Measurements from ENCODE around the gene SYDE2. TPM values are rescaled to one million over a fixed set of nuclear protein-coding genes. Genes with fewer than 3 reads are reported as not detected.
"Not testable (repeated sequence)": the region's sequence is repeated elsewhere in the genome, so short reads cannot be mapped to it uniquely, and the experiment has no call there.

SYDE2 gene
- total RNA-seq, 1 experiment from 2014 or later: 19.9 TPM

DNA sequence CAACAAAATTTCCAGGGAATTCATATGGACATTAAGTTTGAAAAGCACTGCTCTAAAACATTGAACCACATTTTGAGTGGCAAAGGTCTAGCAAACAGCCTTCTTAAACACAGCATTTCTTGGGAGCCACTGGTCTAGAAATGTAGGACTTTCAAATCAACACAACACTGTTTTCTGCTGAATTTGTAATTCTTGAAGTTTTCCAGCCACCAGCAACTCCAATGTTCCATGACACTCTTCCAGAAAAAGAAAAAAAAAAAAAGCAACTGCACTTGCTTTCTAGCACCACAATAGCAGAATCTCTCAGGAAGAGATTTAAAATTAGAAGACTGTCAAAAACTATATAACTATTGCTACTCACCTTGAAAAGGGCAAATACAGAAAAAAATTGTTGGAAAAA is 4.5 kb downstream of the SYDE2 start:
- ChIA-PET POLR2A (no interaction called here), CTCF (no interaction called here)
- H3K36me3 ChIP-seq (ENCODE audit: control insufficient read depth, insufficient read depth, low read length): no peaks in the 10 kb centered on the region
- Mint-ChIP-seq H3K4me1 (ENCODE audit: low read depth, unreplicated experiment) (no peaks in the 10 kb centered on the region), H3K36me3 (ENCODE audit: insufficient read depth, unreplicated experiment) (peaks cover 7% of the 10 kb centered on the region), H3K27ac (ENCODE audit: unreplicated experiment) (no peak overlapping the region), H3K9me3 (ENCODE audit: unreplicated experiment) (no peaks in the 10 kb centered on the region), H3K4me3 (ENCODE audit: unreplicated experiment) (no peak overlapping the region), H3K27me3 (ENCODE audit: insufficient read depth, unreplicated experiment) (no peaks in the 10 kb centered on the region)
- H3K27me3 ChIP-seq (replicated peaks; ENCODE audit: control insufficient read depth, insufficient read depth, low read length): no peaks in the 10 kb centered on the region
- DNase-seq: no peak
- no TSS peak for BruUV-seq (replicated peaks)
- H3K9me3 ChIP-seq: no peaks in the 10 kb centered on the region
- intact Hi-C loops (cut with micrococcal nuclease; ENCODE audit: unreplicated experiment): no loop called here
- no peak overlapping the region for H3K4me3 ChIP-seq (ENCODE audit: low read depth, low read length)
- peaks cover 6% of the 10 kb centered on the region for H3K4me1 ChIP-seq
- TF ChIP-seq, protein P1, sequence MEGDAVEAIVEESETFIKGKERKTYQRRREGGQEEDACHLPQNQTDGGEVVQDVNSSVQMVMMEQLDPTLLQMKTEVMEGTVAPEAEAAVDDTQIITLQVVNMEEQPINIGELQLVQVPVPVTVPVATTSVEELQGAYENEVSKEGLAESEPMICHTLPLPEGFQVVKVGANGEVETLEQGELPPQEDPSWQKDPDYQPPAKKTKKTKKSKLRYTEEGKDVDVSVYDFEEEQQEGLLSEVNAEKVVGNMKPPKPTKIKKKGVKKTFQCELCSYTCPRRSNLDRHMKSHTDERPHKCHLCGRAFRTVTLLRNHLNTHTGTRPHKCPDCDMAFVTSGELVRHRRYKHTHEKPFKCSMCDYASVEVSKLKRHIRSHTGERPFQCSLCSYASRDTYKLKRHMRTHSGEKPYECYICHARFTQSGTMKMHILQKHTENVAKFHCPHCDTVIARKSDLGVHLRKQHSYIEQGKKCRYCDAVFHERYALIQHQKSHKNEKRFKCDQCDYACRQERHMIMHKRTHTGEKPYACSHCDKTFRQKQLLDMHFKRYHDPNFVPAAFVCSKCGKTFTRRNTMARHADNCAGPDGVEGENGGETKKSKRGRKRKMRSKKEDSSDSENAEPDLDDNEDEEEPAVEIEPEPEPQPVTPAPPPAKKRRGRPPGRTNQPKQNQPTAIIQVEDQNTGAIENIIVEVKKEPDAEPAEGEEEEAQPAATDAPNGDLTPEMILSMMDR (IDR thresholded peaks at IDR 0.05; ENCODE audit: insufficient read depth in 1 of 2, low read depth in 1 of 2, low read length in 1 of 2, severe bottlenecking in 1 of 2, unreplicated experiment in 1 of 2): no peak

DNA sequence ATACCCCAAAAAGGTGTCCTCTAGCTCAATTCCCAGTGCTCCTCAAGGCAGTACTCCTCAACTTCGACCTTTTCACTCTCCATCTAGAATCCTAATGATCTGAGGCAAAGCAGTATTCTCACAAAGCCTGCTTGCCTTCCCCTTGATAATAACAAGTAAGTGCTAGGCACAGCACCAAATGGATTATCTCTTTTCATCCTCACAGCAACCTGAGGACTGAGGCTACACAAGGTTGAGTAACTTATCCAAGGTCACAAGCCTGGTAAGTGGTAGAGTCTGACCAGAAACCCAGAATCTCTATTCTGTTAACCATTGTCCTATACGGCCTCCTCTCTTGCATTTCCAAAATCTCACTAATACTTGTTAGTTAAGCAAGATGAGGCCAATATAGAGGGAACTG is 5.1 kb downstream of the SYDE2 start:
- Histone ChIP-seq H3K4me3 (ENCODE audit: low read depth, low read length) (no peak overlapping the region), H3K9me3 (no peaks in the 10 kb centered on the region), H3K4me1 (peaks cover 6% of the 10 kb centered on the region), H3K27me3 (replicated peaks; ENCODE audit: control insufficient read depth, insufficient read depth, low read length) (no peaks in the 10 kb centered on the region), H3K36me3 (ENCODE audit: control insufficient read depth, insufficient read depth, low read length) (no peaks in the 10 kb centered on the region)
- Mint-ChIP-seq H3K36me3 (ENCODE audit: insufficient read depth, unreplicated experiment) (peaks cover 13% of the 10 kb centered on the region), H3K27me3 (ENCODE audit: insufficient read depth, unreplicated experiment) (no peaks in the 10 kb centered on the region), H3K27ac (ENCODE audit: unreplicated experiment) (no peak overlapping the region), H3K4me1 (ENCODE audit: low read depth, unreplicated experiment) (no peaks in the 10 kb centered on the region), H3K4me3 (ENCODE audit: unreplicated experiment) (no peak overlapping the region), H3K9me3 (ENCODE audit: unreplicated experiment) (no peaks in the 10 kb centered on the region)
- TF ChIP-seq, protein P1 (IDR thresholded peaks at IDR 0.05; ENCODE audit: insufficient read depth in 1 of 2, low read depth in 1 of 2, low read length in 1 of 2, severe bottlenecking in 1 of 2, unreplicated experiment in 1 of 2): no peak
- CTCF ChIA-PET: no interaction called here
- intact Hi-C loops (cut with micrococcal nuclease; ENCODE audit: unreplicated experiment): no loop called here
- POLR2A ChIA-PET: no interaction called here
- no TSS peak for BruUV-seq (replicated peaks)
- no peak for DNase-seq

DNA sequence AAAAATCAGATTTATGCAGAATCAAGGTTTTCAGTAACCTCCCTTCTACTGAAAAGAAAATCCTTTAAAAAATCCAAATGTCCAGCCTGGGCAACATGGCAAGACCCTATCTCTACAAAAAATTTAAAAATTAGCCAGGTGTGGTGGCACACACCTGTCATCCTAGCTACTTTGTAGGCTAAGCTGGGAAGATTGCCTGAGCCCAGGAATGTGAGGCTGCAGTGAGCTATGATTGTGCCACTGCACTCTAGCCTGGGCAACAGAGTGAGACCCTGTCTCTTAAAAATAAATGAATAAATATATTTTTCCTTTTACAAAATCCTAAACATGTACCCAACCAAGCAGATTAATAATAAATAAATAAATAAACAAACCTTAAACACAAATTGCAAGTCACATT is 8.7 kb downstream of the SYDE2 start:
- H3K4me1 ChIP-seq; intact Hi-C loops (cut with micrococcal nuclease; ENCODE audit: unreplicated experiment); POLR2A ChIA-PET; BruUV-seq (replicated peaks); H3K4me3 ChIP-seq (ENCODE audit: low read depth, low read length); H3K27ac Mint-ChIP-seq (ENCODE audit: unreplicated experiment); H3K27me3 Mint-ChIP-seq (ENCODE audit: insufficient read depth, unreplicated experiment); H3K36me3 ChIP-seq (ENCODE audit: control insufficient read depth, insufficient read depth, low read length); H3K4me1 Mint-ChIP-seq (ENCODE audit: low read depth, unreplicated experiment); DNase-seq; H3K4me3 Mint-ChIP-seq (ENCODE audit: unreplicated experiment); CTCF ChIA-PET; H3K27me3 ChIP-seq (replicated peaks; ENCODE audit: control insufficient read depth, insufficient read depth, low read length); H3K9me3 ChIP-seq; H3K9me3 Mint-ChIP-seq (ENCODE audit: unreplicated experiment): not testable (repeated sequence)
- peaks cover 27% of the 10 kb centered on the region for H3K36me3 Mint-ChIP-seq (ENCODE audit: insufficient read depth, unreplicated experiment)

DNA sequence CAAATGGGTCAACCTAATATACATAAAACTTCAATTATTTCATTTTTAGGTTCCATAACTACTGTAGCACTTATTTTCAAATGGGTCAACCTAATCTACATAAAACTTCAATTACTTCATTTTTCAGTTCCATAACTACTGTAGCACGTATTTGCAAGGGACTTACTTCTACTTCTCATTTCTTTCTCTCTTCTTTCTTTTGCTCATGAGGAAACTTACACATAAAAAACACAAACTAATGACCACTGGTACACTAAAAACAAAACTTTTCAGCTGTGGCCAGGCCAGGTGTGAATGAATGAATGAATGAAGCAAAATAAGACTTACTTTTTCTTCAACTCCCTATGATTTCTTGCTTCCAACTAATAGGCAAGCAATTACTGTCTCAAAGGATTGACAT is 11.7 kb downstream of the SYDE2 start:
- no peak overlapping the region for H3K4me3 ChIP-seq (ENCODE audit: low read depth, low read length)
- no TSS peak for BruUV-seq (replicated peaks)
- H3K4me1 ChIP-seq: no peaks in the 10 kb centered on the region
- ChIA-PET CTCF (no interaction called here), POLR2A (no interaction called here)
- H3K4me3 Mint-ChIP-seq (ENCODE audit: unreplicated experiment): no peak overlapping the region
- TF ChIP-seq, protein P1 (IDR thresholded peaks at IDR 0.05; ENCODE audit: insufficient read depth in 1 of 2, low read depth in 1 of 2, low read length in 1 of 2, severe bottlenecking in 1 of 2, unreplicated experiment in 1 of 2): no peak
- no peaks in the 10 kb centered on the region for H3K9me3 Mint-ChIP-seq (ENCODE audit: unreplicated experiment)
- no peaks in the 10 kb centered on the region for H3K27me3 Mint-ChIP-seq (ENCODE audit: insufficient read depth, unreplicated experiment)
- no peaks in the 10 kb centered on the region for H3K36me3 ChIP-seq (ENCODE audit: control insufficient read depth, insufficient read depth, low read length)
- no peaks in the 10 kb centered on the region for H3K4me1 Mint-ChIP-seq (ENCODE audit: low read depth, unreplicated experiment)
- H3K9me3 ChIP-seq: no peaks in the 10 kb centered on the region
- no peak for DNase-seq
- no peak overlapping the region for H3K27ac Mint-ChIP-seq (ENCODE audit: unreplicated experiment)
- intact Hi-C loops (cut with micrococcal nuclease; ENCODE audit: unreplicated experiment): no loop called here
- no peaks in the 10 kb centered on the region for H3K27me3 ChIP-seq (replicated peaks; ENCODE audit: control insufficient read depth, insufficient read depth, low read length)
- H3K36me3 Mint-ChIP-seq (ENCODE audit: insufficient read depth, unreplicated experiment): peaks cover 37% of the 10 kb centered on the region
